Measurements from ENCODE around the gene B4GALT1. TPM values are rescaled to one million over a fixed set of nuclear protein-coding genes. Genes with fewer than 3 reads are reported as not detected.

The B4GALT1 gene
- total RNA-seq, 1 experiment from 2014 or later = 31.4 TPM

DNA sequence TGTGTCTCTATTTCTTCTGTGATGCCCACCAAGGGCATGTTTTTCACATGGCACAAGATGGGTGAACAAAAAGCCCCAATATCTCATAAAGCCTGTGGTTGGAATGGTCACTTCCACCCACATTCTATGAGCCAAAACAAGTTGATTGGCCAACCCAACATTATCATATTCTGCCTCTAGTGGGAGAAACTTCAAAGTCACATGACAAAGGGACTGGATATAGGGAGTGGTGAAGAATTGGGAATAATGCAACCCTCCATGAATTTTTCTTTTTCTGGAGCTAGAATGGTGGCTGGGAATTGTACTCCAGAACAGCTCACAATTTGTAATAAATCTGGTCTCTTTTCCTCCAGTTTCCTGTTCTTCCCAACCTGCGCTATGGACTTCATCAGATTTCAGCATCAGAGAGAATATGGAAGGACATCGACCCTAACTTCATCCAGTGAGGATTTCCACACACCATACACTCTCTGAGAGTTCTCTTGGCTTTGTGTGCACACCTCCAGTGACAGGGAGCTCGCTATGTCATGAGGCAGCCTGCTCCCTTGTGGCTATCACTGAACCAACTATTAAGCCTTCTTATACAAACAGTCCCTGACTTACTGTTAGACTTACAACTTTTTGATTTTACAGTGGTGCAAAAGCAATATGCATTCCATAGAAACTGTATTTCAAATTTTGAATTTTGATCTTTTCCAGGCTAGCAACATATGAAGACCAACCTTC is 12.0 kb upstream of the B4GALT1 start:
- no peak for TF ChIP-seq SIN3A (IDR thresholded peaks at IDR 0.05; ENCODE audit: low read depth)
- TF ChIP-seq EGR1 (IDR thresholded peaks at IDR 0.05; ENCODE audit: low read depth) = no peak
- TF ChIP-seq, protein P1, sequence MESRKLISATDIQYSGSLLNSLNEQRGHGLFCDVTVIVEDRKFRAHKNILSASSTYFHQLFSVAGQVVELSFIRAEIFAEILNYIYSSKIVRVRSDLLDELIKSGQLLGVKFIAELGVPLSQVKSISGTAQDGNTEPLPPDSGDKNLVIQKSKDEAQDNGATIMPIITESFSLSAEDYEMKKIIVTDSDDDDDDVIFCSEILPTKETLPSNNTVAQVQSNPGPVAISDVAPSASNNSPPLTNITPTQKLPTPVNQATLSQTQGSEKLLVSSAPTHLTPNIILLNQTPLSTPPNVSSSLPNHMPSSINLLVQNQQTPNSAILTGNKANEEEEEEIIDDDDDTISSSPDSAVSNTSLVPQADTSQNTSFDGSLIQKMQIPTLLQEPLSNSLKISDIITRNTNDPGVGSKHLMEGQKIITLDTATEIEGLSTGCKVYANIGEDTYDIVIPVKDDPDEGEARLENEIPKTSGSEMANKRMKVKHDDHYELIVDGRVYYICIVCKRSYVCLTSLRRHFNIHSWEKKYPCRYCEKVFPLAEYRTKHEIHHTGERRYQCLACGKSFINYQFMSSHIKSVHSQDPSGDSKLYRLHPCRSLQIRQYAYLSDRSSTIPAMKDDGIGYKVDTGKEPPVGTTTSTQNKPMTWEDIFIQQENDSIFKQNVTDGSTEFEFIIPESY (IDR thresholded peaks at IDR 0.05; ENCODE audit: extremely low read depth, insufficient replicate concordance, low read length) = no peak
- no peak for TF ChIP-seq SRF (IDR thresholded peaks at IDR 0.05; ENCODE audit: low read depth)
- no peak for TF ChIP-seq ZFX (IDR thresholded peaks at IDR 0.05)
- TF ChIP-seq CEBPB (IDR thresholded peaks at IDR 0.05; ENCODE audit: low read depth) = no peak
- TF ChIP-seq YY1 (IDR thresholded peaks at IDR 0.05; ENCODE audit: extremely low read depth, insufficient replicate concordance, low read depth, low read length) = no peak
- peak; percentile 19; the same call in 1 of the 2 replicates for TF ChIP-seq RAD21 (IDR thresholded peaks at IDR 0.05; ENCODE audit: low read depth)
- Histone ChIP-seq H3K27ac (ENCODE audit: low read depth, low read length) (no peak overlapping the region), H3K9me3 (ENCODE audit: control insufficient read depth in 1 of 2, insufficient read depth in 1 of 2, low read depth in 1 of 2, low read length in 2 of 2) (no peaks in the 10 kb centered on the region), H3K4me2 (ENCODE audit: low read length) (no peak overlapping the region), H3K4me1 (ENCODE audit: control insufficient read depth in 1 of 2, insufficient read depth in 2 of 2, low read length in 2 of 2) (peaks cover 0 to 4% of the 10 kb centered on the region in 2 experiments; a peak in 1 of 4 replicates), H3K79me2 (ENCODE audit: insufficient read depth, low read length) (no peaks in the 10 kb centered on the region), H3K36me3 (ENCODE audit: control insufficient read depth in 1 of 2, insufficient read depth in 2 of 2, low read length in 2 of 2) (no peaks in the 10 kb centered on the region), H4K20me1 (ENCODE audit: insufficient read depth) (no peaks in the 10 kb centered on the region), H2AFZ (ENCODE audit: low read depth, low read length, poor library complexity, severe bottlenecking) (no peak overlapping the region), H3K4me3 (replicated peaks in 1 of 2; ENCODE audit: low read depth in 1 of 2, low read length in 2 of 2) (no peak overlapping the region), H3K9ac (ENCODE audit: low read length) (no peak overlapping the region), H3K9me2 (ENCODE audit: insufficient read depth) (no peaks in the 10 kb centered on the region), H3K27me3 (ENCODE audit: insufficient read depth, low read length) (no peaks in the 10 kb centered on the region)
- intact Hi-C loops (cut with micrococcal nuclease) = no loop called here
- BruUV-seq (replicated peaks) = no TSS peak
- ChIA-PET CTCF (interaction anchor here (0.6 to 0.7 kb wide), 2 partner anchors 23 to 178 kb away, joined by 3 to 5 read pairs; no protein-coding TSS in a partner anchor), RAD21 (ENCODE audit: low non-redundant PET in 1 of 2, low total read pairs in 2 of 2, uncharacterized antibody in 2 of 2, unreplicated experiment in 2 of 2) (no interaction called here), POLR2A (no interaction called here)
- ATAC-seq = 0 out of 2 replicates have a peak, but pooled peaks have one; percentile 47
- DNase-seq (ENCODE audit: low read depth, low spot score) = no peak

Measured in HCT116 (cell line).